CD14-positive monocyte (primary cell): ENCODE measurements around the gene ACOD1. TPM values are rescaled to one million over a fixed set of nuclear protein-coding genes. Genes with fewer than 3 reads are reported as not detected.
A peak's percentile ranks its signal among the peaks of the same experiment; 100 is the strongest.

Experiments used
- DNase-seq, 3 donors: peaks; one replicate each; pipeline ENCODE4 v3.0.0-alpha.2; 2011 to 2022
- H2AFZ ChIP-seq: 2 replicates; pipeline ENCODE4 v1.6.0; 2012; ENCODE audit warnings: mild to moderate bottlenecking, low read depth, low read length, inconsistent platforms; ENCODE audit not compliant: insufficient read depth, poor library complexity, severe bottlenecking
- H3K27ac ChIP-seq, 2 donors: 1 replicate in 1 of 2; 2 replicates in 1 of 2; pipeline ENCODE4 v1.5.1; 2012 to 2013; ENCODE audit warnings: low read length in 2 of 2, control low read depth in 1 of 2, inconsistent platforms in 1 of 2, low read depth in 1 of 2, mild to moderate bottlenecking in 1 of 2
- H3K27me3 ChIP-seq, 2 donors: one replicate each; pipeline versions ENCODE4 v1.6.0 to v1.6.1; 2011 to 2013; ENCODE audit warnings: low read length in 2 of 2; ENCODE audit not compliant: control insufficient read depth in 2 of 2, insufficient read depth in 2 of 2
- H3K36me3 ChIP-seq, 2 donors: replicated peaks in 1 of 2; 1 replicate in 1 of 2; 2 replicates in 1 of 2; pipeline versions ENCODE4 v1.5.1 to v1.6.1; 2012 to 2013; ENCODE audit warnings: low read length in 2 of 2, control low read depth in 1 of 2, inconsistent platforms in 1 of 2, mild to moderate bottlenecking in 1 of 2; ENCODE audit not compliant: insufficient read depth in 2 of 2, control insufficient read depth in 1 of 2
- H3K4me1 ChIP-seq, 2 donors: 1 replicate in 1 of 2; 2 replicates in 1 of 2; pipeline versions ENCODE4 v1.5.1 to v1.6.1; 2012 to 2013; ENCODE audit warnings: low read length in 2 of 2, control low read depth in 1 of 2, inconsistent platforms in 1 of 2, mild to moderate bottlenecking in 1 of 2, moderate library complexity in 1 of 2; ENCODE audit not compliant: insufficient read depth in 2 of 2, control insufficient read depth in 1 of 2
- H3K4me2 ChIP-seq: replicated peaks from 2 replicates; pipeline ENCODE3; 2012; ENCODE audit warnings: low read length, moderate library complexity, mild to moderate bottlenecking; ENCODE audit not compliant: poor library complexity, severe bottlenecking; ENCODE audit errors: extremely low read depth
- H3K4me3 ChIP-seq, 3 experiments: fragments of 200-600 bp in 1 of 3; sonication (generic) in 1 of 3; replicated peaks in 1 of 3; 1 replicate in 2 of 3; 2 replicates in 1 of 3; pipeline ENCODE4 v1.5.1; 2011 to 2013; ENCODE audit warnings: low read length in 3 of 3, mild to moderate bottlenecking in 3 of 3, control low read depth in 2 of 3, low read depth in 2 of 3, inconsistent platforms in 1 of 3, moderate library complexity in 1 of 3
- H3K79me2 ChIP-seq: 2 replicates; pipeline ENCODE4 v1.6.0; 2012; ENCODE audit warnings: mild to moderate bottlenecking, control low read depth, inconsistent platforms, low read length, moderate library complexity; ENCODE audit not compliant: insufficient read depth
- H3K9ac ChIP-seq: 2 replicates; pipeline ENCODE4 v1.6.0; 2017; ENCODE audit warnings: low read length, mild to moderate bottlenecking; ENCODE audit not compliant: insufficient read depth, poor library complexity, severe bottlenecking
- H3K9me3 ChIP-seq, 2 donors: replicated peaks in 1 of 2; 1 replicate in 1 of 2; 2 replicates in 1 of 2; pipeline versions ENCODE4 v1.5.1 to v1.6.1; 2012 to 2013; ENCODE audit warnings: low read length in 2 of 2, control low read depth in 1 of 2; ENCODE audit not compliant: control insufficient read depth in 1 of 2, insufficient read depth in 1 of 2
- H4K20me1 ChIP-seq: 2 replicates; pipeline ENCODE4 v1.6.0; 2012; ENCODE audit warnings: mild to moderate bottlenecking, low read length, control low read depth, moderate library complexity; ENCODE audit not compliant: insufficient read depth
- H3K27ac Mint-ChIP-seq, 7 donors: one replicate each; pipeline ENCODE4 v1.8.0; 2020; ENCODE audit warnings: mild to moderate bottlenecking in 7 of 7, mixed read lengths in 7 of 7, moderate library complexity in 6 of 7, inconsistent platforms in 2 of 7
- H3K27me3 Mint-ChIP-seq, 3 donors: one replicate each; pipeline ENCODE4 v1.8.0; 2021 to 2022; ENCODE audit warnings: low read depth in 3 of 3, mild to moderate bottlenecking in 3 of 3, mixed read lengths in 3 of 3, moderate library complexity in 3 of 3, inconsistent platforms in 1 of 3
- H3K36me3 Mint-ChIP-seq, 2 donors: one replicate each; pipeline ENCODE4 v1.8.0; 2020; ENCODE audit warnings: mixed read lengths in 2 of 2, inconsistent platforms in 1 of 2, mild to moderate bottlenecking in 1 of 2
- H3K4me1 Mint-ChIP-seq: one replicate; pipeline ENCODE4 v1.8.0; 2020; ENCODE audit warnings: mild to moderate bottlenecking, mixed read lengths
- H3K4me3 Mint-ChIP-seq, 2 donors: one replicate each; pipeline ENCODE4 v1.8.0; 2020; ENCODE audit warnings: mild to moderate bottlenecking in 2 of 2, mixed read lengths in 2 of 2, moderate library complexity in 1 of 2
- H3K9me3 Mint-ChIP-seq, 7 donors: one replicate each; pipeline ENCODE4 v1.8.0; 2020 to 2022; ENCODE audit warnings: mixed read lengths in 7 of 7, mild to moderate bottlenecking in 6 of 7, moderate library complexity in 6 of 7, inconsistent platforms in 2 of 7
- WGBS: methylation state at CpG from one replicate; pipeline ENCODE4 v1.1.5; 2013; ENCODE audit warnings: missing lambda C conversion rate; ENCODE audit not compliant: insufficient coverage; 5-methylcytosine and 5-hydroxymethylcytosine counted together
- intact Hi-C, 2 donors: fragments of 100-400 bp; cut with micrococcal nuclease; formaldehyde crosslinking; loops; one replicate each; pipeline versions ENCODE4 v1.15.0 to v1.15.1; 2023
- polyA plus RNA-seq, 3 donors: library from polyadenylated mRNA; depleted of rRNA in 1 of 3; unstranded in 2 of 3; stranded (reverse) in 1 of 3; fragments of 300-500 nt in 2 of 3; fragments of >200 nt in 1 of 3; fragmentation: Illumina TruSeq in 2 of 3; gene quantifications; 1 replicate in 2 of 3; 2 replicates in 1 of 3; pipeline ENCODE4 v1.2.3, GENCODE V29; 2012 to 2021
- TF ChIP-seq, protein P1 (sequence below): fragments of 200-600 bp; IDR thresholded peaks from one replicate; pipeline ENCODE4 v1.8.0; 2022; ENCODE audit warnings: antibody characterized with exemption, mild to moderate bottlenecking

ACOD1 gene
- polyA plus RNA-seq, 3 donors: 0.29 TPM; not detected in 2

DNA sequence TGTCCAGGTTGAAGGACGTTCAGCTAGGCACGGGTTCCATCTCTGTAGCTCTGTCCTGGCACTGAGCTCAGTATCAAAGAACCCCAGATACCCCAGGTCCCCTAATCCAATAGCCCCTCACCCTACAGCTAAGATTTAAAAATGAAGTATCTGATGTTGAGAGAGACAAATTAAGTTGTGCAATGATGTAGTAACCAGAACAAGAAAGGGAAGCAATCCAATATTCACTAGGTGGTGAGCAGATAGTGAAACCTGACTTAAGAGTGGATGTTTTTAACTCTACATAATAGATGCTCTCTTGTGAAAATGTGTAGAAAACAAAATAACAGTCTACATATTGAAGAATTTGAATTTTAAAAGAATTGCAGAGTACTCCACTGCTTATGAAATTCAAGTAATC is 1.8 kb downstream of the ACOD1 start:
- peak in 2 of 3 donors; percentile 58 to 61 for DNase-seq

DNA sequence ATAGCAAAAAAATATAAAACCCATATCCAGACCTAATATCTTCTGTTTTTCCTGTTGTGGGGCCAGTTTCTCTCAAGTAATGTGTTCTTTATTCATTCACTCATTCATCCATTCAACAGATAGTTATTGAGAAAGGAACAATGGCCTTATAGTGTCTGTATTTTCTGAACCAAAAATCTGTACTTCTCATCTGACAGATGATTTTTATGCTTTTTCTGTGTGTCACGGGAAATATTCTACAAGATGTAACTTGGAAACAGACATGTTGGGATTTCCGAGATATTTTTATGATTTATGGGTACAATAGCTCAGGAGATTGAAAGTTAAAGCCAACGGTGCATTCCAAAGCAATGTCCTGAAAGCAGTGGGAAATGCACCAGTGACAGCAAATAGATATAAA is 5.7 kb downstream of the ACOD1 start:
- H3K4me3 Mint-ChIP-seq: no peak overlapping the region
- peaks cover 18% of the 10 kb centered on the region for H3K4me1 Mint-ChIP-seq
- WGBS: no CpG with 5 or more reads among the region's 3 CpGs
- Histone ChIP-seq H3K9me3 (peaks cover 1 to 8% of the 10 kb centered on the region in 2 donors), H3K4me3 (no peak overlapping the region), H3K27ac (no peak overlapping the region), H3K9ac (no peak overlapping the region), H3K27me3 (no peaks in the 10 kb centered on the region), H3K4me1 (peaks cover 12 to 20% of the 10 kb centered on the region in 2 donors), H2AFZ (no peak overlapping the region), H4K20me1 (no peaks in the 10 kb centered on the region), H3K4me2 (no peak overlapping the region), H3K79me2 (no peaks in the 10 kb centered on the region), H3K36me3 (no peaks in the 10 kb centered on the region)
- intact Hi-C loops: no loop called here
- TF ChIP-seq, protein P1, sequence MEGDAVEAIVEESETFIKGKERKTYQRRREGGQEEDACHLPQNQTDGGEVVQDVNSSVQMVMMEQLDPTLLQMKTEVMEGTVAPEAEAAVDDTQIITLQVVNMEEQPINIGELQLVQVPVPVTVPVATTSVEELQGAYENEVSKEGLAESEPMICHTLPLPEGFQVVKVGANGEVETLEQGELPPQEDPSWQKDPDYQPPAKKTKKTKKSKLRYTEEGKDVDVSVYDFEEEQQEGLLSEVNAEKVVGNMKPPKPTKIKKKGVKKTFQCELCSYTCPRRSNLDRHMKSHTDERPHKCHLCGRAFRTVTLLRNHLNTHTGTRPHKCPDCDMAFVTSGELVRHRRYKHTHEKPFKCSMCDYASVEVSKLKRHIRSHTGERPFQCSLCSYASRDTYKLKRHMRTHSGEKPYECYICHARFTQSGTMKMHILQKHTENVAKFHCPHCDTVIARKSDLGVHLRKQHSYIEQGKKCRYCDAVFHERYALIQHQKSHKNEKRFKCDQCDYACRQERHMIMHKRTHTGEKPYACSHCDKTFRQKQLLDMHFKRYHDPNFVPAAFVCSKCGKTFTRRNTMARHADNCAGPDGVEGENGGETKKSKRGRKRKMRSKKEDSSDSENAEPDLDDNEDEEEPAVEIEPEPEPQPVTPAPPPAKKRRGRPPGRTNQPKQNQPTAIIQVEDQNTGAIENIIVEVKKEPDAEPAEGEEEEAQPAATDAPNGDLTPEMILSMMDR: no peak
- H3K27me3 Mint-ChIP-seq: peaks cover 2 to 10% (median 6%) of the 10 kb centered on the region in 3 donors
- no peak for DNase-seq
- H3K27ac Mint-ChIP-seq: no peak overlapping the region
- H3K36me3 Mint-ChIP-seq: no peaks in the 10 kb centered on the region
- H3K9me3 Mint-ChIP-seq: peaks cover 3 to 9% (median 6%) of the 10 kb centered on the region in 7 donors

More for the DNA sequence above, 1.8 kb downstream of the ACOD1 start:
- Mint-ChIP-seq H3K36me3 (no peaks in the 10 kb centered on the region), H3K9me3 (peaks cover 0 to 2% (median 0%) of the 10 kb centered on the region in 7 donors), H3K27ac (peak overlapping the region in 5 of 7 donors; percentile 20 to 82 (median 56)), H3K27me3 (peaks cover 2 to 6% (median 6%) of the 10 kb centered on the region in 3 donors), H3K4me1 (peaks cover 38% of the 10 kb centered on the region), H3K4me3 (no peak overlapping the region)
- intact Hi-C loops: no loop called here
- Histone ChIP-seq H3K9ac (no peak overlapping the region), H3K4me3 (no peak overlapping the region), H3K4me2 (no peak overlapping the region), H3K27me3 (no peaks in the 10 kb centered on the region), H3K9me3 (no peaks in the 10 kb centered on the region), H4K20me1 (no peaks in the 10 kb centered on the region), H3K27ac (no peak overlapping the region), H2AFZ (no peak overlapping the region), H3K4me1 (peaks cover 40 to 54% of the 10 kb centered on the region in 2 donors), H3K79me2 (no peaks in the 10 kb centered on the region), H3K36me3 (no peaks in the 10 kb centered on the region)
- no CpG with 5 or more reads among the region's 2 CpGs for WGBS
- TF ChIP-seq, protein P1: no peak
